GM18507 (cell line): ENCODE measurements around the gene HDAC4.
"Not testable (repeated sequence)": the region's sequence is repeated elsewhere in the genome, so short reads cannot be mapped to it uniquely, and the experiment has no call there.

Experiments used
- DNase-seq: peaks from one replicate; pipeline ENCODE4 v3.0.0; 2011; ENCODE audit warnings: low read depth; ENCODE audit not compliant: insufficient read length; ENCODE audit errors: extremely low spot score
- FAIRE-seq: peaks from 2 replicates; lab custom pipeline; 2011; peaks lifted over from hg19 to GRCh38; lab: Jason Lieb, UNC

The HDAC4 gene

GRCh38 chr2:239082425-239082824 lies 318.4 kb downstream of the HDAC4 start:
- FAIRE-seq (no peak), DNase-seq (no peak)

- no peak for DNase-seq
- FAIRE-seq: no peak
Measured at GRCh38 chr2:239081622-239082021, 319.2 kb downstream of the HDAC4 start.

- no peak for DNase-seq
Measured at GRCh38 chr2:239081046-239081445, 319.8 kb downstream of the HDAC4 start.

GRCh38 chr2:239079671-239080294 lies 321.0 kb downstream of the HDAC4 start:
- DNase-seq: no peak
- FAIRE-seq: no peak

More at GRCh38 chr2:239081046-239081445, 319.8 kb downstream of the HDAC4 start:
- FAIRE-seq: no peak

GRCh38 chr2:239078128-239078924 lies 322.5 kb downstream of the HDAC4 start:
- no peak for DNase-seq
- no peak for FAIRE-seq

- FAIRE-seq (no peak), DNase-seq (no peak)
Measured at GRCh38 chr2:239077260-239077659, 323.6 kb downstream of the HDAC4 start.

GRCh38 chr2:239075918-239076758 lies 324.7 kb downstream of the HDAC4 start:
- FAIRE-seq (no peak), DNase-seq (no peak)

- FAIRE-seq (no peak), DNase-seq (no peak)
Measured at GRCh38 chr2:239073745-239074530, 326.9 kb downstream of the HDAC4 start.

GRCh38 chr2:239073270-239073669 lies 327.6 kb downstream of the HDAC4 start:
- no peak for DNase-seq
- no peak for FAIRE-seq

- FAIRE-seq (no peak), DNase-seq (no peak)
Measured at GRCh38 chr2:239072786-239073185, 328.0 kb downstream of the HDAC4 start.

GRCh38 chr2:239070466-239070865 lies 330.4 kb downstream of the HDAC4 start:
- no peak for DNase-seq
- FAIRE-seq: no peak

- not testable (repeated sequence) for FAIRE-seq, DNase-seq
Measured at GRCh38 chr2:239069362-239070333, 331.2 kb downstream of the HDAC4 start.

GRCh38 chr2:239068411-239068810 lies 332.4 kb downstream of the HDAC4 start:
- DNase-seq (no peak), FAIRE-seq (no peak)

GRCh38 chr2:239067196-239067865 lies 333.5 kb downstream of the HDAC4 start:
- DNase-seq (no peak), FAIRE-seq (no peak)

GRCh38 chr2:239066597-239066996 lies 334.2 kb downstream of the HDAC4 start:
- no peak for FAIRE-seq
- no peak for DNase-seq

- FAIRE-seq (no peak), DNase-seq (no peak)
Measured at GRCh38 chr2:239065962-239066361, 334.9 kb downstream of the HDAC4 start.

GRCh38 chr2:239065537-239065936 lies 335.3 kb downstream of the HDAC4 start:
- DNase-seq (no peak), FAIRE-seq (no peak)

- no peak for DNase-seq
- no peak for FAIRE-seq
Measured at GRCh38 chr2:239064891-239065290, 335.9 kb downstream of the HDAC4 start.
